HCEC 1CT (cell line): ENCODE measurements around the gene LYRM9.
A peak's percentile ranks its signal among the peaks of the same experiment; 100 is the strongest.
"Not testable (repeated sequence)": the region's sequence is repeated elsewhere in the genome, so short reads cannot be mapped to it uniquely, and the experiment has no call there.

Source experiments
- DNase-seq: peaks from one replicate; pipeline ENCODE4 v3.0.0-alpha.2; 2017

LYRM9 gene

GRCh38 chr17:27905447-27906225 is 12.5 kb upstream of the LYRM9 start:
- no peak for DNase-seq

- DNase-seq = no peak
These were observed 11.6 kb upstream of the LYRM9 start for GRCh38 chr17:27904534-27905446.

- no peak for DNase-seq
These were observed 10.9 kb upstream of the LYRM9 start for GRCh38 chr17:27904114-27904513.

- no peak for DNase-seq
These were observed 6.4 kb upstream of the LYRM9 start for GRCh38 chr17:27899525-27899924.

- DNase-seq = no peak
These were observed 4.9 kb upstream of the LYRM9 start for GRCh38 chr17:27898096-27898495.

GRCh38 chr17:27896701-27897100 is 3.5 kb upstream of the LYRM9 start:
- no peak for DNase-seq

- peak; percentile 3 for DNase-seq
These were observed 2.9 kb upstream of the LYRM9 start for GRCh38 chr17:27895940-27896535.

- no peak for DNase-seq
These were observed 2.1 kb upstream of the LYRM9 start for GRCh38 chr17:27895123-27895895.

- no peak for DNase-seq
These were observed 807 bp upstream of the LYRM9 start for GRCh38 chr17:27893841-27894503.

GRCh38 chr17:27892542-27892865 is 661 bp downstream of the LYRM9 start:
- no peak for DNase-seq

GRCh38 chr17:27891841-27892240 is 1.3 kb downstream of the LYRM9 start:
- no peak for DNase-seq

GRCh38 chr17:27889711-27890251 is 3.4 kb downstream of the LYRM9 start:
- DNase-seq = no peak

GRCh38 chr17:27888945-27889344 is 4.2 kb downstream of the LYRM9 start:
- no peak for DNase-seq

GRCh38 chr17:27888067-27888466 is 5.1 kb downstream of the LYRM9 start:
- DNase-seq = no peak

- DNase-seq = not testable (repeated sequence)
These were observed 6.7 kb downstream of the LYRM9 start for GRCh38 chr17:27886348-27886906.

- DNase-seq = no peak
These were observed 10.9 kb downstream of the LYRM9 start for GRCh38 chr17:27882162-27882840.

- DNase-seq = peak; percentile 44
These were observed 13.1 kb downstream of the LYRM9 start for GRCh38 chr17:27879987-27880608.

- DNase-seq = no peak
These were observed 14.2 kb downstream of the LYRM9 start for GRCh38 chr17:27878776-27879562.

- no peak for DNase-seq
These were observed 19.4 kb downstream of the LYRM9 start for GRCh38 chr17:27873746-27874145.

GRCh38 chr17:27873211-27873610 is 20.0 kb downstream of the LYRM9 start:
- no peak for DNase-seq
